ENCODE results near the gene PIEZO1.
A peak's percentile ranks its signal among the peaks of the same experiment; 100 is the strongest.

- TF ChIP-seq POLR2AphosphoS5 (IDR thresholded peaks at IDR 0.05; ENCODE audit: control insufficient read depth, insufficient read depth, low read depth, low read length) = no peak
- TF ChIP-seq, protein P1, sequence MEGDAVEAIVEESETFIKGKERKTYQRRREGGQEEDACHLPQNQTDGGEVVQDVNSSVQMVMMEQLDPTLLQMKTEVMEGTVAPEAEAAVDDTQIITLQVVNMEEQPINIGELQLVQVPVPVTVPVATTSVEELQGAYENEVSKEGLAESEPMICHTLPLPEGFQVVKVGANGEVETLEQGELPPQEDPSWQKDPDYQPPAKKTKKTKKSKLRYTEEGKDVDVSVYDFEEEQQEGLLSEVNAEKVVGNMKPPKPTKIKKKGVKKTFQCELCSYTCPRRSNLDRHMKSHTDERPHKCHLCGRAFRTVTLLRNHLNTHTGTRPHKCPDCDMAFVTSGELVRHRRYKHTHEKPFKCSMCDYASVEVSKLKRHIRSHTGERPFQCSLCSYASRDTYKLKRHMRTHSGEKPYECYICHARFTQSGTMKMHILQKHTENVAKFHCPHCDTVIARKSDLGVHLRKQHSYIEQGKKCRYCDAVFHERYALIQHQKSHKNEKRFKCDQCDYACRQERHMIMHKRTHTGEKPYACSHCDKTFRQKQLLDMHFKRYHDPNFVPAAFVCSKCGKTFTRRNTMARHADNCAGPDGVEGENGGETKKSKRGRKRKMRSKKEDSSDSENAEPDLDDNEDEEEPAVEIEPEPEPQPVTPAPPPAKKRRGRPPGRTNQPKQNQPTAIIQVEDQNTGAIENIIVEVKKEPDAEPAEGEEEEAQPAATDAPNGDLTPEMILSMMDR (IDR thresholded peaks at IDR 0.05 in 2 of 3, conservative IDR thresholded peaks at IDR 0.05 in 1 of 3; ENCODE audit: insufficient read depth in 2 of 3, low read depth in 1 of 3, low read length in 3 of 3) = peak; percentile 70 to 71 (median 70)
- no peak for TF ChIP-seq EP300 (IDR thresholded peaks at IDR 0.05; ENCODE audit: low read length)
- 0 out of 2 replicates have a peak, but pooled peaks have one; percentile 7 for TF ChIP-seq ZNF121 (CRISPR knock-in tag; conservative IDR thresholded peaks at IDR 0.05)
- no peak for TF ChIP-seq NCOR1 (IDR thresholded peaks at IDR 0.05)
- TF ChIP-seq IRF2 (CRISPR knock-in tag; IDR thresholded peaks at IDR 0.05) = no peak
- no peak for TF ChIP-seq ZNF830 (CRISPR knock-in tag; IDR thresholded peaks at IDR 0.05)
- TF ChIP-seq SP1 (CRISPR knock-in tag; IDR thresholded peaks at IDR 0.05) = no peak
- TF ChIP-seq EZH2 (IDR thresholded peaks at IDR 0.05; ENCODE audit: borderline replicate concordance, low read depth, low read length) = no peak
- TF ChIP-seq BRD4 (IDR thresholded peaks at IDR 0.05) = peak; percentile 44; the same call in 1 of the 2 replicates
- no peak; a peak in 1 of 4 replicates for TF ChIP-seq SIN3A (IDR thresholded peaks at IDR 0.05; ENCODE audit: borderline replicate concordance in 2 of 2, control insufficient read depth in 1 of 2, low read depth in 2 of 2, low read length in 2 of 2)
- no peak for TF ChIP-seq TCF7L2 (IDR thresholded peaks at IDR 0.05; ENCODE audit: low read depth, low read length)
- peak; percentile 24 to 32 for TF ChIP-seq RAD21 (CRISPR knock-in tag; conservative IDR thresholded peaks at IDR 0.05 in 1 of 2, IDR thresholded peaks at IDR 0.05 in 1 of 2)
These were observed 755 bp downstream of the PIEZO1 start for GRCh38 chr16:88784074-88784855.
